Osteoblast (primary cell): ENCODE measurements around the gene KCNH6. TPM values are rescaled to one million over a fixed set of nuclear protein-coding genes. Genes with fewer than 3 reads are reported as not detected.

Experiments
- DNase-seq: peaks from one replicate; pipeline ENCODE4 v3.0.0; 2011; ENCODE audit warnings: low spot score, mixed read lengths; ENCODE audit not compliant: insufficient read length; ENCODE audit errors: missing footprints
- H2AFZ ChIP-seq: 2 replicates; pipeline ENCODE4 v1.6.0; 2011; ENCODE audit warnings: mild to moderate bottlenecking, low read length
- H3K27ac ChIP-seq: 2 replicates; pipeline ENCODE4 v1.5.1; 2011; ENCODE audit warnings: mild to moderate bottlenecking, low read depth, low read length, moderate library complexity
- H3K27me3 ChIP-seq: 2 replicates; pipeline ENCODE4 v1.6.0; 2012; ENCODE audit warnings: mild to moderate bottlenecking, control low read depth, inconsistent platforms, low read length, moderate library complexity; ENCODE audit not compliant: insufficient read depth
- H3K36me3 ChIP-seq: 2 replicates; pipeline ENCODE4 v1.5.1; 2011; ENCODE audit warnings: mild to moderate bottlenecking, low read length, control low read depth, moderate library complexity; ENCODE audit not compliant: insufficient read depth
- H3K4me1 ChIP-seq: 2 replicates; pipeline ENCODE4 v1.5.1; 2011; ENCODE audit warnings: mild to moderate bottlenecking, low read length, control low read depth, moderate library complexity; ENCODE audit not compliant: insufficient read depth
- H3K4me2 ChIP-seq: 2 replicates; pipeline ENCODE4 v1.6.0; 2011; ENCODE audit warnings: mild to moderate bottlenecking, low read length; ENCODE audit not compliant: insufficient read depth
- H3K4me3 ChIP-seq: fragments of 200-600 bp; sonication (generic); 3 replicates; pipeline ENCODE4 v1.5.1; 2012; ENCODE audit warnings: mild to moderate bottlenecking, low read length, inconsistent platforms; ENCODE audit not compliant: insufficient read depth
- H3K79me2 ChIP-seq: 2 replicates; pipeline ENCODE4 v1.6.0; 2012; ENCODE audit warnings: mild to moderate bottlenecking, low read length, control low read depth, inconsistent platforms; ENCODE audit not compliant: insufficient read depth
- H3K9me3 ChIP-seq: 2 replicates; pipeline ENCODE4 v1.5.1; 2011; ENCODE audit warnings: low read depth, low read length, control low read depth
- H4K20me1 ChIP-seq: 2 replicates; pipeline ENCODE4 v1.6.0; 2012; ENCODE audit warnings: mild to moderate bottlenecking, low read length, control low read depth; ENCODE audit not compliant: insufficient read depth
- total RNA-seq: library from RNA; depleted of rRNA; stranded (reverse); fragments of >200 nt; gene quantifications from 2 replicates; pipeline ENCODE4 v1.2.3, GENCODE V29; 2012
- TF ChIP-seq, protein P1 (sequence below): IDR thresholded peaks from 2 replicates; pipeline ENCODE4 v1.5.1; 2011; ENCODE audit warnings: mild to moderate bottlenecking, low read depth, low read length, moderate library complexity; ENCODE audit errors: extremely low read depth

Gene KCNH6
- total RNA-seq, 1 donor = not detected

GRCh38 chr17:63550817-63551639 lies 27.9 kb downstream of the KCNH6 start:
- Histone ChIP-seq H3K4me3 (peak overlapping the region; percentile 97), H3K4me1 (peaks cover 19% of the 10 kb centered on the region), H2AFZ (peak overlapping the region; percentile 91), H4K20me1 (peaks cover 46% of the 10 kb centered on the region), H3K27ac (peak overlapping the region; percentile 88), H3K4me2 (peak overlapping the region; percentile 90), H3K36me3 (peaks cover 5% of the 10 kb centered on the region), H3K9me3 (no peaks in the 10 kb centered on the region), H3K27me3 (no peaks in the 10 kb centered on the region), H3K79me2 (peaks cover 56% of the 10 kb centered on the region)
- DNase-seq = peak; percentile 53
- TF ChIP-seq, protein P1, sequence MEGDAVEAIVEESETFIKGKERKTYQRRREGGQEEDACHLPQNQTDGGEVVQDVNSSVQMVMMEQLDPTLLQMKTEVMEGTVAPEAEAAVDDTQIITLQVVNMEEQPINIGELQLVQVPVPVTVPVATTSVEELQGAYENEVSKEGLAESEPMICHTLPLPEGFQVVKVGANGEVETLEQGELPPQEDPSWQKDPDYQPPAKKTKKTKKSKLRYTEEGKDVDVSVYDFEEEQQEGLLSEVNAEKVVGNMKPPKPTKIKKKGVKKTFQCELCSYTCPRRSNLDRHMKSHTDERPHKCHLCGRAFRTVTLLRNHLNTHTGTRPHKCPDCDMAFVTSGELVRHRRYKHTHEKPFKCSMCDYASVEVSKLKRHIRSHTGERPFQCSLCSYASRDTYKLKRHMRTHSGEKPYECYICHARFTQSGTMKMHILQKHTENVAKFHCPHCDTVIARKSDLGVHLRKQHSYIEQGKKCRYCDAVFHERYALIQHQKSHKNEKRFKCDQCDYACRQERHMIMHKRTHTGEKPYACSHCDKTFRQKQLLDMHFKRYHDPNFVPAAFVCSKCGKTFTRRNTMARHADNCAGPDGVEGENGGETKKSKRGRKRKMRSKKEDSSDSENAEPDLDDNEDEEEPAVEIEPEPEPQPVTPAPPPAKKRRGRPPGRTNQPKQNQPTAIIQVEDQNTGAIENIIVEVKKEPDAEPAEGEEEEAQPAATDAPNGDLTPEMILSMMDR = no peak

- Histone ChIP-seq H2AFZ (no peak overlapping the region), H3K36me3 (peaks cover 5% of the 10 kb centered on the region), H3K9me3 (no peaks in the 10 kb centered on the region), H3K4me3 (peak overlapping the region; percentile 67), H3K4me1 (peaks cover 19% of the 10 kb centered on the region), H3K79me2 (peaks cover 68% of the 10 kb centered on the region), H3K27ac (peak overlapping the region; percentile 40), H4K20me1 (peaks cover 52% of the 10 kb centered on the region), H3K27me3 (no peaks in the 10 kb centered on the region), H3K4me2 (peak overlapping the region; percentile 90)
- TF ChIP-seq, protein P1 = no peak
- peak; percentile 77 for DNase-seq
These were observed 29.1 kb downstream of the KCNH6 start for GRCh38 chr17:63552211-63552610.

- DNase-seq = peak; percentile 25
- H3K4me2 ChIP-seq = no peak overlapping the region
- no peak overlapping the region for H3K4me3 ChIP-seq
- H4K20me1 ChIP-seq = peaks cover 64% of the 10 kb centered on the region
- H2AFZ ChIP-seq = no peak overlapping the region
- no peak overlapping the region for H3K27ac ChIP-seq
- peaks cover 97% of the 10 kb centered on the region for H3K79me2 ChIP-seq
- H3K36me3 ChIP-seq = peaks cover 5% of the 10 kb centered on the region
- TF ChIP-seq, protein P1 = no peak
- H3K27me3 ChIP-seq = no peaks in the 10 kb centered on the region
- no peaks in the 10 kb centered on the region for H3K9me3 ChIP-seq
- H3K4me1 ChIP-seq = peaks cover 11% of the 10 kb centered on the region
These were observed 32.5 kb downstream of the KCNH6 start for GRCh38 chr17:63555500-63556156.

DNA sequence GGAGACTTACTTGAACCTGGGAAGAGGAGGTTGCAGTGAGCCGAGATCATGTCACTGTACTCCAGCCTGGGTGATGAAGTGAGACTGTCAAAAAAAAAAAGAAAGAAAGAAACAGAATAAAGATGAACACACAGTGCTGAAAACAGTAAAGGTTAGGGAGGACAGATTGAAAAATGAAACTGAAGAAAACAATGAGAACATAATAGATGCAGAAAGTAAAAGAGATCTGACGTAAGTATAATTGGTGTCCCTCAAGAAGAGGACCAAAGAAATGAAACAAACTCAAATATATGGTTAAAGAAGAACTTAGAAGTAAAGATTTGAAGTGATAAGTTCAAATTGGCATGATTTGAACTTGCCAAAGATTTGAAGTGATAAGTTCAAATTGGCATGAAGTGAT lies 34.3 kb downstream of the KCNH6 start:
- TF ChIP-seq, protein P1 = no peak
- H3K27ac ChIP-seq = no peak overlapping the region
- DNase-seq = no peak
- H3K36me3 ChIP-seq = peaks cover 5% of the 10 kb centered on the region
- no peaks in the 10 kb centered on the region for H3K9me3 ChIP-seq
- no peak overlapping the region for H2AFZ ChIP-seq
- no peaks in the 10 kb centered on the region for H3K27me3 ChIP-seq
- H3K4me3 ChIP-seq = no peak overlapping the region
- no peak overlapping the region for H3K4me2 ChIP-seq
- peaks cover 4% of the 10 kb centered on the region for H3K4me1 ChIP-seq
- H4K20me1 ChIP-seq = peaks cover 53% of the 10 kb centered on the region
- H3K79me2 ChIP-seq = peaks cover 97% of the 10 kb centered on the region
